ENCODE data around the gene PXDN.

GRCh38 chr2:1713839-1714236 lies 30.5 kb downstream of the PXDN start:
- no peak for TF ChIP-seq ARNTL (CRISPR knock-in tag; IDR thresholded peaks at IDR 0.05; ENCODE audit: borderline replicate concordance, low read depth)
- no peak for TF ChIP-seq RARB (CRISPR knock-in tag; IDR thresholded peaks at IDR 0.05)
- TF ChIP-seq PPARA (CRISPR knock-in tag; IDR thresholded peaks at IDR 0.05; ENCODE audit: borderline replicate concordance), result no peak
- TF ChIP-seq ZNF70 (CRISPR knock-in tag; IDR thresholded peaks at IDR 0.05), result no peak
- no peak for TF ChIP-seq POU6F1 (CRISPR knock-in tag; IDR thresholded peaks at IDR 0.05; ENCODE audit: borderline replicate concordance, low read depth)
- TF ChIP-seq TCF4 (CRISPR knock-in tag; IDR thresholded peaks at IDR 0.05; ENCODE audit: borderline replicate concordance), result no peak
- TF ChIP-seq ZFP3 (CRISPR knock-in tag; IDR thresholded peaks at IDR 0.05), result no peak
- TF ChIP-seq OSR1 (CRISPR knock-in tag; IDR thresholded peaks at IDR 0.05), result no peak
- TF ChIP-seq CSRNP3 (CRISPR knock-in tag; IDR thresholded peaks at IDR 0.05), result no peak
- TF ChIP-seq ZFP30 (CRISPR knock-in tag; IDR thresholded peaks at IDR 0.05), result no peak
- no peak for TF ChIP-seq BACH2 (CRISPR knock-in tag; IDR thresholded peaks at IDR 0.05; ENCODE audit: borderline replicate concordance)
- TF ChIP-seq GLIS3 (CRISPR knock-in tag; IDR thresholded peaks at IDR 0.05), result no peak
- TF ChIP-seq CSDC2 (CRISPR knock-in tag; IDR thresholded peaks at IDR 0.05), result no peak
